Stimulated activated effector memory CD8-positive, alpha-beta T cell treated with anti-CD3 and anti-CD28 coated beads, Interleukin-12 subunit alpha, Interleukin-12 subunit beta, amount 100 ng/mL, for 72 hours (primary cell): Measurements from ENCODE around the gene ZNF324B.
"Not testable (repeated sequence)": the region's sequence is repeated elsewhere in the genome, so short reads cannot be mapped to it uniquely, and the experiment has no call there.

Experiments
- ATAC-seq: fragments of 150-1000 bp; cut with Tn5 transposase; 2 replicates; pipeline ENCODE4 v1.10.0; 2021
- DNase-seq, 2 donors: peaks; one replicate each; pipeline ENCODE4 v3.0.0; 2021 to 2022; ENCODE audit warnings: low spot score in 2 of 2
- H3K27ac Mint-ChIP-seq: one replicate; pipeline ENCODE4 v1.8.0; 2022; ENCODE audit warnings: mild to moderate bottlenecking, mixed read lengths
- H3K36me3 Mint-ChIP-seq: one replicate; pipeline ENCODE4 v1.8.0; 2022; ENCODE audit warnings: mild to moderate bottlenecking, mixed read lengths
- H3K4me1 Mint-ChIP-seq: one replicate; pipeline ENCODE4 v1.8.0; 2022; ENCODE audit warnings: mixed read lengths
- H3K4me3 Mint-ChIP-seq: one replicate; pipeline ENCODE4 v1.8.0; 2022; ENCODE audit warnings: mild to moderate bottlenecking, mixed read lengths
- H3K9me3 Mint-ChIP-seq: one replicate; pipeline ENCODE4 v1.8.0; 2022; ENCODE audit warnings: mixed read lengths

The ZNF324B gene

DNA sequence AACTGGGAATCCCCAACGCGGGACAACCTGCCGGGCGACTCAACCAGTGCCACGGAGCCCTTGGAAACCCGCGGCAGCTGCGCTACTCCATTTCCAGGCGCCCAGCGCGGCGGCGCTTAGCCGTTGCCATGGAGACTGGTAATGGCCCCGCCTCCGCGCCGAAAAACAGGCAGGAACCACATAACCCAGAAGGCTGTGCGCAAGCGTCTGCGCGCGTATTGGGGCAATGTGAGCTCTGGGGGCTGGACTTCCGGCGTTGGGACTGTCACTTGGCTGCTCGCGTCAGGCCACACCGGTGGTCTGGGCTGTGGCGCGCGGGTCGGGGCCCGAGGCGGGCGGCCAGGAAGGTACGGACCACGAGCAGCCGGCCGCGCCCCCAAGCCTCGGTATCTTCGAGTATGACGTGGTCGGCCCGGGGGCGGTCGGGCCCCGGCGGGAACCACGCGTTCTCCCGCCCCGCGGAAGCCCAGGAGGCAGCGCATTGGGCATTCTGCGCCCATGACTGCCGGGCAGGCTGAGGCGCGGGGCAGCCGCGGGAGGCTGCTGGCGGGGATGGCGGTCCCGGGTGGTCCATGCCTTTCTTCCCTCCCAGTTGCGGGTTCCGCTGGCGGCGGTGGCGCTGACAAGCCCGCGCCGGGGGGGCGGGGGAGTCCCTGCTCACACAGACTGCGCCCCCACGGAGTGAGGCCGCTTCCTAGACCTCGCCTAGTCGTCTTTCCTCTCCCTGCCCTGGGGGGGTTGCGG is at the start of gene ZNF324B:
TSS of gene ZNF324B (plus strand) at position 265 of the 744 bp plus-strand sequence. CDS start 2,080 bp downstream, outside the sequence.
- Mint-ChIP-seq H3K27ac (peak within 1 kb of the TSS; percentile 85), H3K36me3 (peaks cover 18% of the 10 kb centered on the region), H3K4me1 (peaks cover 38% of the 10 kb centered on the region), H3K4me3 (peak within 1 kb of the TSS; percentile 84), H3K9me3 (peaks cover 6% of the 10 kb centered on the region)
- ATAC-seq (peak; percentile 98), DNase-seq (peak; percentile 89 to 96)

DNA sequence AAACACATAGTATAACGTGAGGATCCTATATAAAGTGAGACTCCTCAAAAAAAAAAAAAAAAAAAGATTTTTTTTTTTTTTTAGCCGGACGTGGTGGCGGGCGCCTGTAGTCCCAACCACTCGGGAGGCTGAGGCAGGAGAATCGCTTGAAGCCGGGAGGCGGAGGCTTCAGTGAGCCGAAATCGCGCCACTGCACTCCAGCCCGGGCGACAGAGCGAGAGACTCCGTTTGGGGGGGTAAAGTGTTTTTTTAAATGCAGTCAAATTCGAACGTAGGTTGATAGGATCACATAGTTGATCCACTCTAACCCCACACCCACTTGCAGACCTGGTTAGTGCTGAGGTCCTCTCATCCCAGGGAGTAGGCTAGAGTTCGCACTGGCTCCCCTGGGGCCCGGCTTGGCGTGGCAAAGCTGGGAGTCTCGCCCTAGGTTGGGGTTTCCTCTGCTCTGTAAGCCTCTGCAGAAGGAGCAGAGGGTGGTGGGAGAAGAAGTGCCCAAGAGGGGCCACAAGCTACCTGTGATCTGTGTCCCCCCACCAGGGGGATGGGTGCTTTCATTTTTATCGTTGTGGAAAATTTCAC is 49.5 kb upstream of the ZNF324B start:
- Mint-ChIP-seq H3K4me1 (peaks cover 23% of the 10 kb centered on the region), H3K4me3 (peak overlapping the region; percentile 88), H3K36me3 (peaks cover 15% of the 10 kb centered on the region), H3K9me3 (no peaks in the 10 kb centered on the region), H3K27ac (peak overlapping the region; percentile 96)
- ATAC-seq (no peak), DNase-seq (no peak)

DNA sequence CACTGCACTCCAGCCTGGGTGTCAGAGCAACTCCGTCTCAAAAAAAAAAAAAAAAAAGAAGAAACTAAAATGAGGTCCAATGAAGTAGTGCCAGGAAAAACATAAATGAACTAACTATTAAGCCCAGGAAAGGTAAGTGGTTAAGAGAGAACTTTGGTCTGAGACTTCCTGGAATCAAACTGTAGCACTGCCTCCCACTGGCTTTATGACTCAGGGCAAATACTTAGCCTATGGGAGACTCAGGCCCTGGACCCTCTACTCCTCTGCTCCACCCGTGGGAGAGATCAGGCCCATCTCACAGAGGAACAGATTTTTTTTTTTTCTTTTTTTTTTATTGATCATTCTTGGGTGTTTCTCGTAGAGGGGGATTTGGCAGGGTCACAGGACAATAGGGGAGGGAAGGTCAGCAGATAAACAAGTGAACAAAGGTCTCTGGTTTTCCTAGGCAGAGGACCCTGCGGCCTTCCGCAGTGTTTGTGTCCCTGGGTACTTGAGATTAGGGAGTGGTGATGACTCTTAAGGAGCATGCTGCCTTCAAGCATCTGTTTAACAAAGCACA is 47.4 kb upstream of the ZNF324B start:
- H3K4me1 Mint-ChIP-seq: peaks cover 39% of the 10 kb centered on the region
- H3K4me3 Mint-ChIP-seq, ATAC-seq, DNase-seq, H3K9me3 Mint-ChIP-seq, H3K27ac Mint-ChIP-seq: not testable (repeated sequence)
- H3K36me3 Mint-ChIP-seq: peaks cover 15% of the 10 kb centered on the region

DNA sequence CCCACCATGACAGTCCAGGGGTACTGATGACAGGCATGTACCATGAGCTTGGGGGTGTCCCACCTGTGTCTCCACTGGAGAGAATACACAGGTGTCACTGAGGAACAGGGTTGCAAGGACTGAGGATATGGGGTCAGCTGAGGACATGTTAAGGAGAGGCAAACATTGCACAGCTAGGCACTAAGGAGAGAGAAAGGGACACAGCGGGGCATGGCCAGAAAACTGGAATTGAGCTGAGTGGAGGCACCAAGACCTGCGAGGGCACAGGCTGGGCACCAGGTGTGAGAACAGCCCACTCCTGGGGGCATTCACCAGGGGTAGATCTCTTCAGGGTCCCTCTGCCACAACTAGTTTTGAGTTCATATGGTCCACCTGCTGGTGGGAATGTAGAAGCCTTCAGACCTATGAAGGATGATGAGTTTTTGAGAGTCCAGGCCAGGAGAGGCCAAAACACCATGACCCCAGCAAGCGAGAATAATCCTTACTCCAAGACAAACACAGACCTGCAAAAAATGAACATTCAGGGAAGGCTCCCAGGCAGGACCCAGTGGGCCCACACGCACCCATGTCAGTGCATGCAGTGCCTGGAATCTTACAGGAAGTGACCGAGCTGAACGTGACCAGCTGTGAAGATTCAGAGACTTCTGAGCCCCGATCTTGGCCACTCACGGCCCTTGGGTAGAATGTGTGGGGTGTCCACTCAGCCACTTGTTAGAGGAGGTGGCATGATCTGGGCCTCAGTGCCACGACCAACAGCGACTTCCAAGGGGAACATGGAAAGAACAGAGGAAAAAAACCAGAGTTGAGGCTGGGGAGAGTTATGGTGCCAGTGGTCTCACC is 44.4 kb upstream of the ZNF324B start:
- Mint-ChIP-seq H3K4me3 (peak overlapping the region; percentile 92), H3K27ac (peak overlapping the region; percentile 90), H3K4me1 (peaks cover 37% of the 10 kb centered on the region), H3K36me3 (peaks cover 14% of the 10 kb centered on the region), H3K9me3 (no peaks in the 10 kb centered on the region)
- no peak for DNase-seq
- no peak for ATAC-seq

DNA sequence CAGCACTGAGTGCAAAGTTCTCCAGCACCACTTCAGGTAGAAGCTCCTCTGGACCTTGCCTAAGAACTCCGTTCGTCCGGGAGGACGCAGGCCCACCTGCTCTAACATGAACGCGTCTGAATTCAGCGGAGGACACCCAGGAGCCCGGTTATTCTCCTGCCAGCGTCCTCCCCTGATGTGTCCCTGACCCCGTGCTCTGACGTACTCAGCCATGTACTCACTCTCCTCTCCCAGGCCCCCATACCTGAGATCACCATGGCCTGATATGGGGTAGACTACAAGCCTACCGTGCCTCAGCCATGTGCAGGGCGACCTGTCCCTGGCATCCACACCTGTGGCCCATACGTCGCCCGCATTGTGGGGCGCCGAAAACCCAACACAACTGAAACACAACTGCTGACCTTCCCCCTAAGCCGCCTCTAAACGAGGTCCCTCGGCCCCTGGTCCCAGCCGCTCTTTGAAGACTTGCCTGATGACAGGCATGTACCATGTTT is 43.7 kb upstream of the ZNF324B start:
- Mint-ChIP-seq H3K4me3 (peak overlapping the region; percentile 92), H3K36me3 (peaks cover 20% of the 10 kb centered on the region), H3K27ac (peak overlapping the region; percentile 90), H3K4me1 (peaks cover 37% of the 10 kb centered on the region), H3K9me3 (no peaks in the 10 kb centered on the region)
- DNase-seq (no peak), ATAC-seq (peak; percentile 49)

DNA sequence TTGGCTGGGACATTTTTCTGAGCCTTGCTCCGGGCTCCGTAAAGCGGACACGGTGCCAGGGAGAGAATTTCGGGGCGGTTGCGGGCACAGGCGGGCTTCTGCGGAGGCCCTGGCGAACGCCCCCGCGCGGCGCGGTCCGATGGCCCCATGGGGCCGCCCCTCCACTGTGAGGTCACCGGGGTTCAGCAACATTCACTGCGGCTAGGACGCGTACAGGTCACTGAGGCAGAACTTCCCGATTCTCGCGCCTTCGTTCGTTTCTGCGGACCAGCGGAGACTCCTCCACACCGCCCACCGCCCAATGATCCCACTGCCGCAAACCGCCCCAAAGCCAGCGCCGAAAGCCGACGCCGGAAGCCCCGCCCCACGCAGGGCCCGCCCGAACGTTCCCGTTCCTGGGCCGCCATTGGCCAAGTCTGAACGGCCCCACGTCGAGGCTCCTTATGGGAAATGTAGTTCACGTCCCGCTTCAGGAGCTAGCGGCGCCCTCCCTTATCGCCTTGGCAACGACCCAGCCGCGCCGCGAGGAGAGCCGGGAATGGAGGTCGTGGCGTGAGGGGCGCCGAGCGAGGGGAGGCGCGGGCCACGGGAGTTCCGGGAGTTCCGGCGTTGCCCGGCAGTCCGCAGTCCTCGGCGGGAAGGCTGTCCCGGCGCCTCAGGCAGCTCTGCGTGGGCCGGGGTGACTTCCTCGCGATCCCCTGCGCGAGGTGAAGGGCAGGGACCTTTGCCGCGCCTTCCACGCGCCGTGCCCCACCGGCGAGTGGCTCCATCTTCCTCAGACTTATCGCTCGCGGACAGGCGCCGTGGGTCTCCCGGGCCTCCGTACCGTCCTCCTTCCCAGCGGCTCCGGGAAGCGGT is 43.0 kb upstream of the ZNF324B start, which contains the start of gene ZNF584:
TSS of gene ZNF584 (plus strand) at position 498 of the 858 bp plus-strand sequence. CDS start 499 bp downstream, outside the sequence.
- H3K27ac Mint-ChIP-seq: peak within 1 kb of the TSS; percentile 90
- peak; percentile 92 to 97 for DNase-seq
- H3K36me3 Mint-ChIP-seq: peaks cover 27% of the 10 kb centered on the region
- ATAC-seq: peak; percentile 96
- peak within 1 kb of the TSS; percentile 92 for H3K4me3 Mint-ChIP-seq
- H3K4me1 Mint-ChIP-seq: peaks cover 37% of the 10 kb centered on the region
- no peaks in the 10 kb centered on the region for H3K9me3 Mint-ChIP-seq

DNA sequence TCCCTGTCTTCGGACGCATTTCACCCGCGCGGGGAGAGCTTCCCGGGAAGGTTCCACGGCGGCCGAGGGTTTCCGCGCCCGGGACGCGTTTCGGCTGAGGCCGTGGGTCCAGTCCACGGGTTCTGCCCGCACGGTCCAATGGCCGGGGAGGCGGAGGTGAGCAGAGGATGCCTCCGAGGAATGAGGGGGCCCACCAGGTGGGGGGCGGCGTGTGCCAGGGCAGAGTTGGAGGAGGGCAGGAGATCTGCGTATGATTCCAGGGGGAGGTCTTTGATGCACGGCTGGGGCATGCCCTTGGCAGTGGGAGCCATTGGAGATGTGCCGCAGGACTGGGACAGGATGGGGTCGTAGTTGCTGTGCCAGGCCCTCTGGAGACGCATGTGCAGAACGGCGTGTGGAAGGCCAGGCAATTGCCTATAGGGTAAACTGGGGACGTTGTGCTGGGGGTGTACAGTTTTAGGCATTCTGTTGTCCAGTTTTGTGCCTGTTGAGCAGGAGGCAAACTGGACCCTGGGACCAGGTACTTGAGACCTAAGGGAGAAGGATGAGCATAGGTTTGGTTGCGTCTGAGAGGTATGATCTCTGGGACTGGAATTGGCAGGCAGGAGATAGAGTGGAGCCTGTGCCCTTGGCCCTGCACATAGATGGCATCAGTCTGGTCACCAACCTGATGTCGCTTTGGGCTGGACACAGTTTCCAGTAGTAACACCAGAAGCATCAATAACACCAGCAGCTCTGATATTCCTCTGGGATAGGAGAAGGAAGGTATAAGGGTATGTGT is 42.2 kb upstream of the ZNF324B start:
- Mint-ChIP-seq H3K4me3 (peak overlapping the region; percentile 92), H3K9me3 (no peaks in the 10 kb centered on the region), H3K36me3 (peaks cover 34% of the 10 kb centered on the region), H3K4me1 (peaks cover 37% of the 10 kb centered on the region), H3K27ac (peak overlapping the region; percentile 90)
- peak in 1 of 2 donors; percentile 69 for DNase-seq
- peak; percentile 19 for ATAC-seq

DNA sequence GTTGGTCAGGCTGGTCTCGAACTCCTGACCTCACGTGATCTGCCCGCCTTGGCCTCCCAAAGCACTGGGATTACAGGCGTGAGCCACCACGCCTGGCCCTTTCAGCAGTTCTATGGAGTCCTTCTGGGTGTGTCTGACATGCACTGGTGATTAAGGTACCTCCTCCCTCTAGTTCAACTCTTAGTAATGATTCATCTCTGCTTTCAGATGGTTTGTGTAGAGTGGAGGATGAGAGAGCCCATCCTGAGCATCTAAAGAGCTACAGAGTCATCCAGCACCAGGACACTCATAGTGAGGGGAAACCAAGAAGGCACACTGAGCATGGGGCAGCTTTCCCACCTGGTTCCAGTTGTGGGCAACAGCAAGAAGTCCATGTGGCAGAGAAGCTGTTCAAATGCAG is 34.8 kb upstream of the ZNF324B start:
- peak; percentile 24 for ATAC-seq

DNA sequence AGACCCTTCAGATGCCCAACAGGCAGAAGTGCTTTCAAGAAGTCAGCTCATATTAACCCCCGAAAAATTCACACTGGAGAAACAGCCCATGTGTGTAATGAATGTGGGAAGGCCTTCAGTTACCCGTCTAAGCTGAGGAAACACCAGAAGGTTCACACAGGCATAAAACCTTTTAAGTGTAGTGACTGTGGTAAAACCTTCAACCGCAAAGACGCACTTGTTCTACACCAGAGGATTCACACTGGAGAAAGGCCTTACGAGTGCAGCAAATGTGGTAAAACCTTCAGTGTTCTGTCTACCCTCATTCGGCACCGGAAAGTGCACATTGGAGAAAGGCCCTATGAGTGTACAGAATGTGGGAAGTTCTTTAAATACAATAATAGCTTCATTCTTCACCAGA is 34.4 kb upstream of the ZNF324B start:
- Mint-ChIP-seq H3K9me3 (no peaks in the 10 kb centered on the region), H3K4me1 (no peaks in the 10 kb centered on the region), H3K36me3 (peaks cover 78% of the 10 kb centered on the region), H3K27ac (no peak overlapping the region), H3K4me3 (no peak overlapping the region)
- DNase-seq (no peak), ATAC-seq (no peak)

More for the DNA sequence above, 34.8 kb upstream of the ZNF324B start:
- Mint-ChIP-seq H3K27ac (no peak overlapping the region), H3K4me1 (no peaks in the 10 kb centered on the region), H3K4me3 (no peak overlapping the region), H3K9me3 (no peaks in the 10 kb centered on the region), H3K36me3 (peaks cover 83% of the 10 kb centered on the region)
- no peak for DNase-seq

DNA sequence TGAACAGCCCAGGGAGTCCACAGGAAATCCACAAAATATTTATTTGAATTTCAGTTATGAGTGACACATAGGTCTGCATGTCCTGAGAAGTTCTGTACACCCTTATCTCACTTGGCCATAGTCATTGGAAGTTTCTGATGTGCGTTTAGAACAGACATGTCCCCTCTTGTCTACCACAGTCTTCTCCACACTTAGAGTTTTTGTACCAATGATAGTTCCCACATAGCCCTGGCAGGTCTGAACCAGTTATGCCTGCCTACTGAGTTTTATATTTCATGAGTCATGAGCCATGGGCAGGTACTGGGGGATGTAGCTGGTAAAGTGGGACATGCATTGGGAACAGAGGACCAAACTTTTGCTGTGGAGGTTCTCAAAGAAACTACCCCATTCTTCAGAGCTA is 22.8 kb upstream of the ZNF324B start:
- DNase-seq (no peak), ATAC-seq (no peak)
- no peak overlapping the region for H3K27ac Mint-ChIP-seq
- peaks cover 11% of the 10 kb centered on the region for H3K36me3 Mint-ChIP-seq
- H3K4me1 Mint-ChIP-seq: no peaks in the 10 kb centered on the region
- no peak overlapping the region for H3K4me3 Mint-ChIP-seq
- peaks cover 25% of the 10 kb centered on the region for H3K9me3 Mint-ChIP-seq

DNA sequence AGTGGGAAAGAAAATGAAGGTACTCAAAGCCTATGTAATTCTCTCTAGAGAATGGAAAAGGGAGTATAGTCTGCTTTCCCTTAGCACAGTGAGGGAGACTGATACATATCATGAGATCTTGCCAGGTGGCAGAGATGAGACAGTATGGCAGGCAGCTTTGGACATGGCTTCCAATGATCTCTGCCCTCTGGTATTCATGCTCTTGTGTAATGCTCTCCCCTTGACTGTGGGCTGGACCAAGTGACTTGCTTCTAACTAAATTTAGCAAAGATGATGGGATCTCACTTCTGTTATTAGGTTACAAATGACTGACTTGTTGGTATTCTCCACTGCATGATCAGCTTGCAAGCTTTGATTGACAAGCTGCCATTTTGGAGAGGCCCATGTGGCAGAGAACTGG is 21.7 kb upstream of the ZNF324B start:
- Mint-ChIP-seq H3K4me1 (no peaks in the 10 kb centered on the region), H3K36me3 (peaks cover 22% of the 10 kb centered on the region), H3K27ac (no peak overlapping the region), H3K9me3 (peaks cover 25% of the 10 kb centered on the region), H3K4me3 (no peak overlapping the region)
- ATAC-seq: no peak
- DNase-seq: no peak

DNA sequence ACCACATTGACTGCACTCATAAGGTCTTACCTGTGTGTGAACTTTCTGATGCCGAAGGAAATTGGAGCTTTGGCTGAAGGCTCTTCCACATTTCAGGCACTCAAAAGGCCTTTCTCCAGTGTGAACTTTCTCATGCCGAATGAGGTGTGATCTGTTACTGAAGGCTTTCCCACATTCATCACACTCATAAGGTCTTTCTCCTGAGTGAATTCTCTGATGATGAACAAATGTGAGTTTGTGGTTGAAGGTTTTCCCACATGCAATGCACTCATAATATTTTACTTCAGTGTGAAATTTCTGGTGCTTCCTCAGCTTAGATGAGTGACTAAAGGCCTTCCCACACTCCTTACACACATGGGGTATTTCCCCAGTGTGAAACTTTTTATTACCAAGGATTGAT is 17.2 kb upstream of the ZNF324B start:
- no peak overlapping the region for H3K27ac Mint-ChIP-seq
- ATAC-seq: no peak
- peaks cover 14% of the 10 kb centered on the region for H3K4me1 Mint-ChIP-seq
- no peak for DNase-seq
- H3K36me3 Mint-ChIP-seq: peaks cover 54% of the 10 kb centered on the region
- peaks cover 29% of the 10 kb centered on the region for H3K9me3 Mint-ChIP-seq
- H3K4me3 Mint-ChIP-seq: no peak overlapping the region

DNA sequence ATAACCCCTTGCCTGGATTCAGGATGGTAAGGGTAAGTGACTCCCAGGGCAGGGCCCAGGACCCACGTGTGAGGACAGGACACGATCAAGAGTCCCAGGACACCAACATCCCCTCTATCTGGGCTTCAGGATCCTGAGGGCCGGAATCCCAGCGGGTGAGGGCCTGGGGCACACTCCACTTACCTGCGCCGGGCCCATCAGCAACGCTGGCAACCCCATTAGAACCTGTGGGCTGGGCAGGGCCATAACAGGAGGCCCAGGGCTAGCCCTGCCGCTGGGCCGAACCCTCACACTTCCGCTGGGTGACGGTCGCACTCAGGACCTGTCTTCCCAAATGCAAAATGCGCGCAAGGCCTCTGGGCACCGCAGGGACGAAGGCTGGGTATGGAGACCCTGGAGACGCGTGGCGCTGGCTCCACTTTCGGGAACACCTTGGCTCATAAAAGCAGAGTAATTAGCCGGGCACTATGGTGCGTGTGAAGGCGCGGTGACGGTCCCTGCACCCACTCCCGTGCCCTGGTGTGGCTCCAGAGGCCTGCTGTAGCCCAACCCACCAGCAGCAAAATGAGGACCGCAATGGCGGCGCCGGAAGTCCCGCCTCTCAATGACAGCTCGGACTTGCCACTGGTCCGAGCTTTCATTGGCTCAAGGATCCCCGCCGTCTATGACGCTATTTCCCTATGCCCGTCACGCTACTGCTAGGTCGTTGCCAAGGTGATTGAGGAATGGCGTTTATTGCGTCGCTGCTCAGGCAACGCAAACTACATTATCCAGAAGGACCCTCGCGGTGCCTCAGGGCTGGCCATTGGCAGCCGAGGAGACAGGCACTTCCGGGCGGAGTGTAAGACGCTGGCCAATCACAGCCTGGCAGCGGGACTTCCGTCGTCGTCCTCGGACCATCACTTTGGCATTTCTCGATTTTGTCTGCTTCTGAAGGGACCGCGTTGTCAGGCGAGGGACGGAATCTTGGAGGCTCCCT is 11.6 kb upstream of the ZNF324B start, which contains the start of gene ZNF132:
TSS of gene ZNF132 (minus strand) at position 578 of the 979 bp plus-strand sequence. CDS start at position 246, 332 bp downstream.
- DNase-seq: peak; percentile 70 to 91
- peaks cover 43% of the 10 kb centered on the region for H3K36me3 Mint-ChIP-seq
- ATAC-seq: peak; percentile 99
- H3K4me3 Mint-ChIP-seq: peak within 1 kb of the TSS; percentile 91
- H3K9me3 Mint-ChIP-seq: peaks cover 28% of the 10 kb centered on the region
- H3K27ac Mint-ChIP-seq: peak within 1 kb of the TSS; percentile 96
- peaks cover 33% of the 10 kb centered on the region for H3K4me1 Mint-ChIP-seq
